K562 (cell line): ENCODE data around the gene GET4. TPM values are rescaled to one million over a fixed set of nuclear protein-coding genes. Genes with fewer than 3 reads are reported as not detected.

Experiments
- BHLHE40 ChIP-seq: IDR thresholded peaks from 2 replicates; pipeline ENCODE4 v1.6.1; 2011; ENCODE audit warnings: low read length, improper control_type of control experiment
- MCM5 ChIP-seq: fragments of 450-650 bp; IDR thresholded peaks from 2 replicates; pipeline ENCODE4 v1.6.1; 2016; ENCODE audit warnings: low read depth
- NFIC ChIP-seq: fragments of 450-650 bp; IDR thresholded peaks from 2 replicates; pipeline ENCODE4 v1.6.1; 2017; ENCODE audit warnings: mild to moderate bottlenecking, inconsistent platforms
- NFRKB ChIP-seq: fragments of 450-650 bp; IDR thresholded peaks from 2 replicates; pipeline ENCODE4 v1.6.1; 2016; ENCODE audit warnings: low read depth
- POLR2G ChIP-seq: fragments of 200-400 bp; formaldehyde crosslinking; IDR thresholded peaks from 2 replicates; pipeline ENCODE4 v1.6.1; 2017; ENCODE audit warnings: low read depth, mild to moderate bottlenecking, antibody characterized with exemption, low read length, moderate library complexity
- USF1 ChIP-seq: sonication (generic); formaldehyde crosslinking; IDR thresholded peaks from 2 replicates; pipeline ENCODE4 v1.9.0; 2022; ENCODE audit warnings: mild to moderate bottlenecking, missing genetic modification reagents
- ZBTB33 ChIP-seq: sonication (generic); formaldehyde crosslinking; IDR thresholded peaks from 2 replicates; pipeline ENCODE4 v1.8.1; 2023; ENCODE audit warnings: mild to moderate bottlenecking, missing genetic modification reagents
- ZHX1 ChIP-seq: fragments of 150-350 bp; conservative IDR thresholded peaks from 2 replicates; pipeline ENCODE4 v1.6.1; 2014; ENCODE audit warnings: low read length
- ZNF124 ChIP-seq: sonication (generic); formaldehyde crosslinking; IDR thresholded peaks from 2 replicates; pipeline ENCODE4 v1.8.1; 2022; ENCODE audit warnings: missing genetic modification reagents
- ZNF232 ChIP-seq: sonication (generic); formaldehyde crosslinking; IDR thresholded peaks from 2 replicates; pipeline ENCODE4 v1.8.0; 2022; ENCODE audit warnings: mild to moderate bottlenecking, missing genetic modification reagents
- polyA plus RNA-seq, 8 experiments: library from polyadenylated mRNA; depleted of rRNA in 4 of 8; stranded (reverse) in 5 of 8; unstranded in 3 of 8; fragments of >200 nt; fragmentation: Nextera tagmentation in 2 of 8; fragmentation: Illumina TruSeq in 1 of 8; extraction: Ambion mirVana in 2 of 8; extraction: Trizol in 1 of 8; gene quantifications; 2 replicates each; pipeline versions ENCODE4 v1.2.1 to v1.2.3, GENCODE V29; 2011 to 2014; ENCODE audit warnings: inconsistent platforms in 1 of 8, missing spikeins in 1 of 8
- total RNA-seq, 7 experiments: library from RNA; depleted of rRNA in 6 of 7; stranded (reverse); fragments of >200 nt in 6 of 7; fragmentation: Illumina TruSeq in 2 of 7; extraction: Trizol in 2 of 7; gene quantifications; 2 replicates each; pipeline versions ENCODE4 v1.2.1 to v1.2.3, GENCODE V29; 2011 to 2021; ENCODE audit warnings: low replicate concordance in 1 of 7

GET4 gene
- total and polyA plus RNA-seq, 9 of the 15 experiments (the other 6 are each of a cell fraction or from before 2014, with no cell fraction given): 0.99 to 122 (median 40.4) TPM

- 0 out of 2 replicates have a peak, but pooled peaks have one; percentile 40 for TF ChIP-seq ZHX1
- peak; percentile 24; the same call in 1 of the 2 replicates for TF ChIP-seq POLR2G
- 0 out of 2 replicates have a peak, but pooled peaks have one; percentile 79 for TF ChIP-seq ZNF124 (CRISPR knock-in tag)
- TF ChIP-seq NFIC: peak; percentile 87
- TF ChIP-seq USF1 (CRISPR knock-in tag): peak; percentile 90
- peak; percentile 96 for TF ChIP-seq ZBTB33
- TF ChIP-seq MCM5: no peak
- TF ChIP-seq NFRKB: peak; percentile 57; the same call in 1 of the 2 replicates
- peak; percentile 99 for TF ChIP-seq ZNF232 (CRISPR knock-in tag)
- peak; percentile 91 for TF ChIP-seq BHLHE40
Observed at GRCh38 chr7:873367-874002, 2.9 kb upstream of the GET4 start (continued).
